Astrocyte of the cerebellum (primary cell): Measurements from ENCODE around the gene PIK3CG.

Experiments
- DNase-seq: peaks from one replicate; pipeline ENCODE4 v3.0.0-alpha.2; 2011; ENCODE audit warnings: low read depth
- H3K4me3 ChIP-seq: 2 replicates; pipeline ENCODE4 v1.5.1; 2011; ENCODE audit warnings: mild to moderate bottlenecking, low read depth, low read length, moderate library complexity
- in situ Hi-C: cut with HindIII; loops from 2 replicates; pipeline ENCODE4 v1.10.0; 2017; ENCODE audit warnings: low sequenced_read_pairs
- TF ChIP-seq, protein P1 (sequence below): IDR thresholded peaks from 2 replicates; pipeline ENCODE4 v1.5.1; 2012; ENCODE audit warnings: low read length, low read depth, moderate library complexity, mild to moderate bottlenecking; ENCODE audit errors: missing control alignments

The PIK3CG gene

GRCh38 chr7:106865130-106866041, at the start of gene PIK3CG:
TSS of gene PIK3CG (plus strand) at chr7:106865282. CDS start at chr7:106867562, 2,280 bp downstream.
- in situ Hi-C loops, result no loop called here
- DNase-seq, result no peak
- TF ChIP-seq, protein P1, sequence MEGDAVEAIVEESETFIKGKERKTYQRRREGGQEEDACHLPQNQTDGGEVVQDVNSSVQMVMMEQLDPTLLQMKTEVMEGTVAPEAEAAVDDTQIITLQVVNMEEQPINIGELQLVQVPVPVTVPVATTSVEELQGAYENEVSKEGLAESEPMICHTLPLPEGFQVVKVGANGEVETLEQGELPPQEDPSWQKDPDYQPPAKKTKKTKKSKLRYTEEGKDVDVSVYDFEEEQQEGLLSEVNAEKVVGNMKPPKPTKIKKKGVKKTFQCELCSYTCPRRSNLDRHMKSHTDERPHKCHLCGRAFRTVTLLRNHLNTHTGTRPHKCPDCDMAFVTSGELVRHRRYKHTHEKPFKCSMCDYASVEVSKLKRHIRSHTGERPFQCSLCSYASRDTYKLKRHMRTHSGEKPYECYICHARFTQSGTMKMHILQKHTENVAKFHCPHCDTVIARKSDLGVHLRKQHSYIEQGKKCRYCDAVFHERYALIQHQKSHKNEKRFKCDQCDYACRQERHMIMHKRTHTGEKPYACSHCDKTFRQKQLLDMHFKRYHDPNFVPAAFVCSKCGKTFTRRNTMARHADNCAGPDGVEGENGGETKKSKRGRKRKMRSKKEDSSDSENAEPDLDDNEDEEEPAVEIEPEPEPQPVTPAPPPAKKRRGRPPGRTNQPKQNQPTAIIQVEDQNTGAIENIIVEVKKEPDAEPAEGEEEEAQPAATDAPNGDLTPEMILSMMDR, result no peak
- no peak within 1 kb of the TSS for H3K4me3 ChIP-seq

DNA sequence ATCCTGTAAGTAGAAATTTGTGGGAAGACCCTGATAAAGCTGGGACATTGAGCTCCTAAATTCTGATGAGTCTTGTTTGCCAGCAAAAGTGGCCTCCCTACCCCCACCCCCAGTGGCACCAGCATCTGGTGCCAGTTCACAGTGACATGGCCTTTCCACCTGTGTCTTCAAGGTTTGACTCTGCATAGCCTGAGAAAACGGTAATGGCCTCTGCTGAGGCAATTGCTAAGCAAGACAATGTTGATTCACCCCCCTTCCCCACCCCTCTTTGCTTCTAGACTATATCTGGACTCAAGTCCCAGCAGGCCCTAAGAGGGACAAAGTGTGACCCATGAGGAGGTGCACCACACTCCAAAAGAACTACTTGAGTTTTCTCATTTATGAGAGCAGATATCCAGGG, 48.0 kb upstream of the PIK3CG start:
- TF ChIP-seq, protein P1, result no peak
- H3K4me3 ChIP-seq, result no peak overlapping the region
- in situ Hi-C loops, result no loop called here
- no peak for DNase-seq

DNA sequence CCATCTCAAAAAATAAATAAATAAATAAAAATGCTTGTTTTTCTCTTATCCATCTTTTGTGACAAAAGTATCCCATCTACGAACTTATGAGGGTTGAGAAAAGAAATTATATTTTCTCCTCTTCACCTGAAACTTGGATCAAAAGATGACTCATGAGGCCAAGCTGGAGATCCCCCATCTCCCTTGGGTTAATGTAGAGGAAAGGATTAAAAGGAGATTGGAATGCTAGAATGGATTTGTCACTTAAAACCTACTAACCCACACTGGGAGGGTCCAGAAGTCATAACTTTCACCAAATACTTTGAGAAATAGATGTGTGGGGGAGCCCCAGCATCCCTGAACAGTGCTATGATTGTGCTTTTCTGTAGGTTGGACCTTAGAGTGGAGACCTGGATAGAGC, 46.3 kb upstream of the PIK3CG start:
- TF ChIP-seq, protein P1, result no peak
- DNase-seq, result no peak
- no peak overlapping the region for H3K4me3 ChIP-seq
- in situ Hi-C loops, result no loop called here

GRCh38 chr7:106819546-106819945, 45.5 kb upstream of the PIK3CG start:
- in situ Hi-C loops, result no loop called here
- TF ChIP-seq, protein P1, result no peak
- no peak for DNase-seq
- H3K4me3 ChIP-seq, result no peak overlapping the region

DNA sequence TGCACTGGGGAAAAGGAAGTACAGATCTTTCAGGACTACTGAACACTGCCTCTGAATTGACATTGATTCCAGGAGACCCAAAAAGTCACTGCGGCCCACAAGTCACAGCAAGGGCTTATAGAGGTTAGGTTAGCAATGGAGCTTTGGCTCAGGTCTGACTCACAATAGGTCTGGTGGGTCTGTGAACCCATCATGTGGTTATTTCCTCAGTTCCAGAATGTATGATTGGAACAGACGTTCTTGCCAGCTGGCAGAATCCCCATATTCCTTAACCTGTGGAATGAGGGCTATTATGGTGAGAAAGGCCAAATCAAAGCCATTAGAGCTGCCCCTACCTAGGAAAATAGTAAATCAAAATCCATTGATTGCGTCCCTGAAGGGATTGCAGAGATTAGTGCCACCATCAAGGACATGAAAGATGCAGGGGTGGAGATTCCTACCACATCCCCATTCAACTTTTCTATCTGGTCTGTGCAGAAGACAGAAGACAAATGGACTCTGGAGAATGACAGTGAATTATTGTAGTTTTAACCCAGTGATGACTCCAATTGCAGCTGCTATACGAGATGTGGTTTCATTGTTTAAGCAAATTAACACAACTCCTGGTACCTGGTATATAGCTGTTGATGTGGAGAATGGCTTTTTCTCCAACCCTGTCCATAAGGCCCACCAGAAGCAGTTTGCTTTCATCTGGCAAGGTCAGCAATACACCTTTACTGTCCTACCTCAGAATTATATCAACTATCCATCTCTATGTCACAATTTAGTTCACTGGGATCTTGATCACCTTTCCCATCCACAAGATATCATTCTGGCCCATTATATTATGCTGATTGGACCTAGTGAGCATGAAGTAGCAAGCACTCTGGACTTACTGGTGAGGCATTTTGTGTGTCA, 44.5 kb upstream of the PIK3CG start:
- TF ChIP-seq, protein P1, result no peak
- in situ Hi-C loops, result no loop called here
- no peak overlapping the region for H3K4me3 ChIP-seq
- DNase-seq, result no peak

DNA sequence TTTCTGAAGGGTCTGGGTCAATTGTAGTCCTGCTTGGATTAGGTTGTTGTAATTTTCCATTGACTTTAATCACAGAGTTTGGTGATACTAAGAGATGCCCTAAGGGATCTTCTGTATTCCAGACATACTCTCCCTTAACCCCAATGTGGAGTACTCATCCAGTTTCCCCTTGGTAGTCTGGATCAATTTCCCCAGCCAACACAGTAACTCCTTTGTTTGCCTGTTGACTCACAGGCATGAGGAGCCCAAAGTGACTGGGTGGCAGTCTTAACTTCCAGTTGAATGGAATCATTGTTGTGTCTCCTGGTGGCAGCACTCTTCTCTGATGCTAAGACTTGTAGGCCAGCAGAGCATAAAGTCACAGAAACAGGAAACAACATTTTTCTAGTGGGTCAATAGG, 41.5 kb upstream of the PIK3CG start:
- no peak overlapping the region for H3K4me3 ChIP-seq
- TF ChIP-seq, protein P1, result no peak
- no peak for DNase-seq
- in situ Hi-C loops, result no loop called here
